Mononuclear cell (primary cell): ENCODE data around the gene RANGRF. TPM values are rescaled to one million over a fixed set of nuclear protein-coding genes. Genes with fewer than 3 reads are reported as not detected.
"Not testable (repeated sequence)": the region's sequence is repeated elsewhere in the genome, so short reads cannot be mapped to it uniquely, and the experiment has no call there.

Experiments
- H3K27me3 ChIP-seq: 2 replicates; pipeline ENCODE4 v1.6.0; 2011; ENCODE audit warnings: low read length, control low read depth; ENCODE audit not compliant: insufficient read depth
- H3K4me1 ChIP-seq: 2 replicates; pipeline ENCODE4 v1.5.1; 2011; ENCODE audit warnings: mild to moderate bottlenecking, low read length, control low read depth; ENCODE audit not compliant: insufficient read depth
- H3K4me3 ChIP-seq: 2 replicates; pipeline ENCODE4 v1.5.1; 2011; ENCODE audit warnings: mild to moderate bottlenecking, low read length, moderate library complexity
- H3K9me3 ChIP-seq: 2 replicates; pipeline ENCODE4 v1.5.1; 2011; ENCODE audit warnings: low read depth, mild to moderate bottlenecking, control low read depth, low read length
- total RNA-seq: library from RNA; depleted of rRNA; stranded (reverse); fragments of >200 nt; gene quantifications from one replicate; pipeline ENCODE4 v1.2.3, GENCODE V29; 2012

The RANGRF gene, protein sequence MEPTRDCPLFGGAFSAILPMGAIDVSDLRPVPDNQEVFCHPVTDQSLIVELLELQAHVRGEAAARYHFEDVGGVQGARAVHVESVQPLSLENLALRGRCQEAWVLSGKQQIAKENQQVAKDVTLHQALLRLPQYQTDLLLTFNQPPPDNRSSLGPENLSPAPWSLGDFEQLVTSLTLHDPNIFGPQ
- 5.1 TPM for total RNA-seq

GRCh38 chr17:8288336-8289102 is at the start of gene RANGRF:
Gene RANGRF, plus strand, starts transcription at chr17:8288670. Its CDS starts 119 bp downstream, at chr17:8288789.
- Histone ChIP-seq H3K27me3 (no peaks in the 10 kb centered on the region), H3K4me3 (peak within 1 kb of the TSS; percentile 87), H3K9me3 (no peaks in the 10 kb centered on the region), H3K4me1 (peaks cover 43% of the 10 kb centered on the region)

DNA sequence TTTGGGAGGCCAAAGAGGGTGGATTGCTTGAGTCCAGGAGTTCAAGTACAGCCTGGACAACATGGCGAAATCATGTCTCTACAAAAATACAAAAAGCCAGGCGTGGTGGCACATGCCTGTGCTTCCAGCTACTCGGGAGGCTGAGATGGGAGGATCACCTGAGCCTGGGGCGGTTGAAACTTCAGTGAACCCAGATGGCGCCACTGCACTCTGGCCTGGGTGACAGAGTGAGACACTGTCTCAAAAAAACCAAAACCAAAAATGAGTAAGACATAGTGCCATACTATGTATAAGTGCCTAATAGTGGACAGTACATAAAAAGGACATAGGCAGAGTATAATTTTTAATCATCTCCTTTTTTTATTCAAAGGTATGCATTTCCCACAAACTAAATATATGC is 44.6 kb upstream of the RANGRF start:
- Histone ChIP-seq H3K27me3 (no peaks in the 10 kb centered on the region), H3K9me3 (no peaks in the 10 kb centered on the region), H3K4me3 (no peak overlapping the region), H3K4me1 (peaks cover 33% of the 10 kb centered on the region)

DNA sequence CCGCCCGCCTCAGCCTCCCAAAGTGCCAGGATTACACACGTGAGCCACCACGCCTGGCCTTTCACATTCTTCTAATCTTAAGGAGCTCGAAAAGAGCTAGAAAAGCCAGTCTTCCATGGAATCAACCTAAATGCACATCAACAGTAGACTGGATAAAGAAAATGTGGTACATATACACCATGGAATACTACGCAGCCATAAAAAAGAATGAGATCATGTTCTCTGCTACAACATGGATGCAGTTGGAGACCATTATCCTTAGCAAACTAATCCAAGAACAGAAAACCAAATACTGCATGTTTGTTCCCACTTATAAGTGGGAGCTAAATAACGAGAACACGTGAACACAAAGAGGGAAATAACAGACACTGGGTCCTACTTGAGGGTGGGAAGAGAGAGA is 43.7 kb upstream of the RANGRF start:
- no peaks in the 10 kb centered on the region for H3K9me3 ChIP-seq
- no peak overlapping the region for H3K4me3 ChIP-seq
- H3K4me1 ChIP-seq: peaks cover 40% of the 10 kb centered on the region
- H3K27me3 ChIP-seq: no peaks in the 10 kb centered on the region

GRCh38 chr17:8248751-8249607 is 39.5 kb upstream of the RANGRF start, which contains the start of gene PFAS:
Gene PFAS, plus strand, starts transcription at chr17:8249289. Its CDS starts 4,649 bp downstream, at chr17:8253938.
- Histone ChIP-seq H3K4me1 (peaks cover 39% of the 10 kb centered on the region), H3K4me3 (peak within 1 kb of the TSS; percentile 99), H3K27me3 (no peaks in the 10 kb centered on the region), H3K9me3 (no peaks in the 10 kb centered on the region)

DNA sequence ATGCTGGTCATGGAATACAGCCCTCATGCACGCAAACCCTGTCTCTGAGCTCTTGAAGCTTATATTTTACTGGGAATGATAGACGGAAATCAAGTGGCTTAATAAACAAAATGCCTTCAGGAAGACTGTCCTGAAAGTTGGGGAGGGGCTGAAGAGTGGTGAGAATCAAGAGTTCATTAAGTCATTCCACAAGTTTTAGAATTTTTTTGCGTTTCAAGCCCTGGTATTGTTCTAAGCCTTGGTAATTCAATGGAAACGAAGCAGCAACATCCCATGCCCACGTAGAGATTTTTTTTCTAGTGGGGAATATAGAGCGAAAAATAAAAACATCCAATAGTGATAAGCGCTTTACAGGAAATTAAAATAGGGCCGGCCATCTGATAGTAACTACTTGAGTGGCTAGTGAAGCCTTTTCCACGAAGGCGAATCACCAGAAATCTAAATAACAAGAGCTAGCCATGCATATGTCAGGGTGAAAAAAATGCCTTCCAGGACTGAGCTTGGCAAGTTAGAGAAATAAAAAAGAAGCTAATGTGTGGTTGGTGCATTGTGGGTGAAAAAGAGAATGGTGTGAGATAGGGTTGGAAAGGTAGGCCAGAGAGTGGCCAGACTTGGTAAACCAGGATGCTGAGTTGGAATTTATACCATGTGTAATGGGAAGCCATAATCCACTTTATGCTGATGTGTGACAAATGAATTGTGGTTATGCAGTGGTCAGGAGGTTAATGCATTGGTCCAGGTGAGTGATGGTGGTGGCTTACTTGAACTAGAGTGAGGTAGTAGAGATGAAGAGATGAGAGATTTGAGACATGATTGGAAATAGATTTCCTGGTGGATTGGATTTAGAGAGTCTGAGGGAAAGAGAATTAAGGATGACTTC is 38.6 kb upstream of the RANGRF start:
- peaks cover 31% of the 10 kb centered on the region for H3K4me1 ChIP-seq
- H3K27me3 ChIP-seq: no peaks in the 10 kb centered on the region
- H3K9me3 ChIP-seq: no peaks in the 10 kb centered on the region
- H3K4me3 ChIP-seq: peak overlapping the region; percentile 99

DNA sequence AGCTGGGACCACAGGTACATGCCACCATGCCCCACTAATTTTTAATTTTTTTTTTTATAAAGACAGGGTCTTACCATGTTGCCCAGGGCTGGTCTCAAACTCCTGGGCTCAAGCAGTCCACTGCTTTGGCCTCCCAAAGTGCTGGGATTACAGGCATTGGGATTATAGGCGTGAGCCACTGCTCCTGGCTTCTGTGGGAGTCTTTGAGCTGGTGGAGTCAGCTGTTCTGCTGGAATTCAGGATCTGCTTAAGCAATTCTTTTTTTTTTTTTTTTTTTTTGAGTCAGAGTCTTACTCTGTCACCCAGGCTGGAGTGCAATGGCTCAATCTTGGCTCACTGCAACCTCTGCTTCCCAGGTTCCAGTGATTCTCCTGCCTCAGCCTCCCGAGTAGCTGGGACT is 37.1 kb upstream of the RANGRF start:
- H3K4me3 ChIP-seq, H3K9me3 ChIP-seq, H3K27me3 ChIP-seq: not testable (repeated sequence)
- H3K4me1 ChIP-seq: peaks cover 22% of the 10 kb centered on the region

- Histone ChIP-seq H3K27me3 (no peaks in the 10 kb centered on the region), H3K4me3 (no peak overlapping the region), H3K4me1 (peaks cover 12% of the 10 kb centered on the region), H3K9me3 (no peaks in the 10 kb centered on the region)
These were observed 34.7 kb upstream of the RANGRF start for GRCh38 chr17:8253801-8254200.

GRCh38 chr17:8254881-8255280 is 33.6 kb upstream of the RANGRF start:
- Histone ChIP-seq H3K4me3 (no peak overlapping the region), H3K9me3 (no peaks in the 10 kb centered on the region), H3K27me3 (no peaks in the 10 kb centered on the region), H3K4me1 (peaks cover 4% of the 10 kb centered on the region)

DNA sequence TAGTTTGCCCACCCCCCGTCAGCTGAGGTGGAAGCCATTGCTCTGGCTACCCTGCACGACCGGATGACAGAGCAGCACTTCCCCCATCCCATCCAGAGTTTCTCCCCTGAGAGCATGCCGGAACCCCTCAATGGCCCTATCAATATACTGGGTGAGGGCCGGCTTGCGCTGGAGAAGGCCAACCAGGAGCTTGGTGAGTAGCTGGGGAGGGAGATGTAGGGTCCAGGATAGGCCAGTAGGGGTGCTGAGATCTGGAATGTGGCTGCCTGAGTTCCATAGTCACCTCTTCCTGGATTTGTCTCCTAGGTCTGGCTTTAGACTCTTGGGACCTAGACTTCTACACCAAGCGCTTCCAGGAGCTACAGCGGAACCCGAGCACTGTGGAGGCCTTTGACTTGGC is 33.0 kb upstream of the RANGRF start:
- Histone ChIP-seq H3K27me3 (no peaks in the 10 kb centered on the region), H3K4me1 (no peaks in the 10 kb centered on the region), H3K9me3 (no peaks in the 10 kb centered on the region), H3K4me3 (no peak overlapping the region)

DNA sequence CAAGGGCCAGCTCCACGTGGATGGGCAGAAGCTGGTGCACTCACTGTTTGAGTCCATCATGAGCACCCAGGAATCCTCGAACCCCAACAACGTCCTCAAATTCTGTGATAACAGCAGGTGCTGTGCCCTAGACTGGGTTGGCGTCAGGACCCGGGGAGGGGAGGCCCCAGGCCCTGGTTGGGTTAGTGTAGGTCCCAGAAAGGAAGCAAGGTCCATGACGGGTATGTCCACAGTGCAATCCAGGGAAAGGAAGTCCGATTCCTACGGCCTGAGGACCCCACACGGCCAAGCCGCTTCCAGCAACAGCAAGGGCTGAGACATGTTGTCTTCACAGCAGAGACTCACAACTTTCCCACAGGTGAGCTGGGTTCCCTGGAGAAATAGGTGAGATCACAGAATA is 32.2 kb upstream of the RANGRF start:
- H3K27me3 ChIP-seq: no peaks in the 10 kb centered on the region
- H3K9me3 ChIP-seq: no peaks in the 10 kb centered on the region
- H3K4me1 ChIP-seq: no peaks in the 10 kb centered on the region
- no peak overlapping the region for H3K4me3 ChIP-seq

DNA sequence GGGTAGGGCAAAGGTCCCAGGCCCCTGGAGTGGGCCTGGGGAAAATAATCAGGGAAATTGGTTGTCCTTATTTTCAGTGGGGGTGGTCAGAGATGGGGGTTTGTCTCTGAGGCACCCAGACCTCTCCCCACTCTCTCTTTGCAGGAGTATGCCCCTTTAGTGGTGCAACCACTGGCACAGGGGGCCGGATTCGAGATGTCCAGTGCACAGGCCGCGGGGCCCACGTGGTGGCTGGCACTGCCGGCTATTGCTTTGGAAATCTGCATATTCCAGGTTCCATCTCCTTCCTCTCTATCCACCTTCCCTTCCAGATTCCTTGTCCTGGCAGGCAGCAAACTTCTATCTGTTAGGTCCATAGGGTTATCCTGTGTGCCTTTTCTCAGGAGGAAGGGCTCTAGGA is 31.8 kb upstream of the RANGRF start:
- Histone ChIP-seq H3K4me1 (no peaks in the 10 kb centered on the region), H3K27me3 (no peaks in the 10 kb centered on the region), H3K4me3 (no peak overlapping the region), H3K9me3 (no peaks in the 10 kb centered on the region)

GRCh38 chr17:8257801-8258200 is 30.7 kb upstream of the RANGRF start:
- Histone ChIP-seq H3K27me3 (no peaks in the 10 kb centered on the region), H3K9me3 (no peaks in the 10 kb centered on the region), H3K4me1 (no peaks in the 10 kb centered on the region), H3K4me3 (no peak overlapping the region)

DNA sequence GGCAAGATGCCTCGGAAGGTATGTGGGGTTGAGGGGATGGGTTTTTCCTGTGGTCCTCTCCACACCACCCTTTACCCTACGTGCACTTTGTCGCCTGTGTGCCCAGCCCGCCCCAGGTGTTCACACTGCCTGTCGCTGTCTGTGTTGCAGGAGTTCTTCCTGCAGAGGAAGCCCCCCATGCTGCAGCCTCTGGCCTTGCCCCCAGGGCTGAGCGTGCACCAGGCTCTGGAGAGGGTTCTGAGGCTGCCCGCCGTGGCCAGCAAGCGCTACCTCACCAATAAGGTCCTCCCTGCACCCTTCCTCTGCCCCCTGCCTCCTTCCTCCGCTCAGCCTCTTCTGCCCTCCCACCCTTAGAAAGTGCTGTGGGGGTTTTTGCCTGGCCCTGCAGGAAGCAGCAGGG is 24.1 kb upstream of the RANGRF start:
- Histone ChIP-seq H3K9me3 (no peaks in the 10 kb centered on the region), H3K4me3 (no peak overlapping the region), H3K27me3 (no peaks in the 10 kb centered on the region), H3K4me1 (no peaks in the 10 kb centered on the region)

DNA sequence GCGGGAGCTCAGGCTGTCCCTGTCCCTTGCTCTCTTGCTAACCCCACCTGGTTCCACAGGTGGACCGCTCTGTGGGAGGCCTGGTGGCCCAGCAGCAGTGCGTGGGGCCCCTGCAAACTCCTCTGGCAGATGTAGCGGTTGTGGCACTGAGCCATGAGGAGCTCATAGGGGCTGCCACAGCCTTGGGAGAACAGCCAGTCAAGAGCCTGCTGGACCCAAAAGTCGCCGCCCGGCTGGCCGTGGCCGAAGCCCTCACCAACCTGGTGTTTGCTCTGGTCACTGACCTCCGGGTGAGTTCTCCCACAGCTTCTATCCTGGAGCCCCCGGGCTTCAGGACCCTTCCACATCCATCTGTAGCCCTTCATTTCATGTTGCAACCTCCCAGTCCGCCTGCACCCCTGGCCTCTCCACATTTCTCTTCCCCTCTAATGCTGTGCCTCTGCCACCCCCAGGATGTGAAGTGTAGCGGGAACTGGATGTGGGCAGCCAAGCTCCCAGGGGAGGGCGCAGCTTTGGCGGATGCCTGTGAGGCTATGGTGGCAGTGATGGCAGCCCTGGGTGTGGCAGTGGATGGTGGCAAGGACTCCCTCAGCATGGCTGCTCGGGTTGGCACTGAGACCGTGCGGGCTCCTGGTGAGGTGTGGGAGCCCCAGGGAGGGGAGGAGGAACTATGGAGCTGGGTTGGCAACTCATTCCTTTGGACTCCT is 23.5 kb upstream of the RANGRF start:
- Histone ChIP-seq H3K4me1 (no peaks in the 10 kb centered on the region), H3K9me3 (no peaks in the 10 kb centered on the region), H3K27me3 (no peaks in the 10 kb centered on the region), H3K4me3 (no peak overlapping the region)
